COLO829 (cell line): Measurements from ENCODE around the gene SPEF1.

Source experiments
- DNase-seq: peaks from one replicate; pipeline ENCODE4 v3.0.0; 2012; ENCODE audit warnings: low spot score

Gene SPEF1

GRCh38 chr20:3729811-3730540 lies 51.3 kb downstream of the SPEF1 start:
- DNase-seq = no peak

DNA sequence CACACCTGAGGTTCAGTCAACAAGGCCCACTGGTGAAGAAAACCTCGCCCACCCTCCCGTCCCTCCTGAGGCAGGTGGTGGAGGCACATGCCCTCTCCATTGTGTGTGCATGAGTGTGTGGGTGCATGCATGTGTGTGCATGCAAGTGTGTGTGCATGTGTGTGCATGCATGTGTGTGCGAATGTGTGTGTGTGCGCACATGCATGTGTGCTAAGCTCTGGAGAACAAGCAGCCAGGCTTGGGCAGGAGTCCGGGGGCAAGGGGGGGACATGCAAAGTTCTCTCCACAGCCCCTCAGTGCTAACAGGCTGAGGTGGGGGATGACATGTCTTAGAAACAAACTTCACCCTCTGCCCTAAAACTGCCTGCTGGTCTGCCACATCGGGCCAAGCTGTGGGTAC lies 51.9 kb downstream of the SPEF1 start:
- DNase-seq = no peak

- no peak for DNase-seq
These were observed 52.4 kb downstream of the SPEF1 start for GRCh38 chr20:3728876-3729275.

GRCh38 chr20:3728354-3728753 lies 52.9 kb downstream of the SPEF1 start:
- DNase-seq = no peak
